IPS-20b (cell line): Measurements from ENCODE around the gene XCL2.

Experiments used
- H3K27ac ChIP-seq: one replicate; pipeline ENCODE4 v1.5.1; 2013; ENCODE audit warnings: low read length
- H3K27me3 ChIP-seq: 2 replicates; pipeline ENCODE4 v1.6.1; 2013; ENCODE audit warnings: mild to moderate bottlenecking, low read length, inconsistent platforms; ENCODE audit not compliant: insufficient read depth
- H3K36me3 ChIP-seq: 2 replicates; pipeline ENCODE4 v1.6.1; 2013; ENCODE audit warnings: low read depth, mild to moderate bottlenecking, inconsistent platforms, low read length, moderate library complexity; ENCODE audit not compliant: insufficient read depth
- H3K4me1 ChIP-seq: 2 replicates; pipeline ENCODE4 v1.6.1; 2013; ENCODE audit warnings: mild to moderate bottlenecking, control low read depth, inconsistent platforms, low read length, moderate library complexity; ENCODE audit not compliant: insufficient read depth
- H3K4me3 ChIP-seq: 2 replicates; pipeline ENCODE4 v1.5.1; 2013; ENCODE audit warnings: mild to moderate bottlenecking, low read length, inconsistent platforms
- H3K9ac ChIP-seq: 2 replicates; pipeline ENCODE4 v1.6.1; 2013; ENCODE audit warnings: low read depth, mild to moderate bottlenecking, inconsistent platforms, low read length, moderate library complexity
- H3K9me3 ChIP-seq: 2 replicates; pipeline ENCODE4 v1.6.1; 2013; ENCODE audit warnings: mild to moderate bottlenecking, low read depth, low read length, inconsistent platforms; ENCODE audit not compliant: insufficient read depth

Gene XCL2

DNA sequence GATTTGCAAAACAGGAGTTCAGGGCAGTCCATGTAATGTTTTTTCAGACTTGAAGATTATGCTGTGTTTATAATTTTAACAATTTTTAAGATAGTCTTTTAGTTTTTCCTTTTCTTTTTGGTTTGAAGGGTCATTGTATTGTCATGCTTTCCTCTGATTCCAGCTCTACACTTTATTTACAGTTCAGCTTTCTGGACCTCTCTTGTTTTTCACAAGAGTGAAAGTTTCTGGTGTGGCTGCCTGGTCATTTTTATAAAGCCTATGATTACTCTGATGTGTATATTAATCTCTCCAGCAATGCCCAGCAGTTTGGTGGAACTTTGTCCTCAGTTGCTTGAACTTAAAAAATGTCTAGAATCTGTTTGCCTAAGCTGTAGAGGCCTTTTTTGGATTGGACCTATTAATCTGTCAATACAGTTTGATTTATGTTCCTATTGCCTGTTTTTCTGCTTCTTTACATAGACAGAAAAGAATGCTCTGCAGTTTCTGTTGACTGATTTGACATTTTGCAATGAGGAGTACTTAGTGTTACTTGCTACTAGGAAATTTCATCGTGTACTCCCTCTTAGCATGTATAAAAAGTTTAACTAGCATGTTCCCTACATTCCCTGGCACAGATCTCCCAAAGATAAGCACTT, 52.2 kb downstream of the XCL2 start:
- H3K9me3 ChIP-seq = no peaks in the 10 kb centered on the region
- no peaks in the 10 kb centered on the region for H3K36me3 ChIP-seq
- H3K9ac ChIP-seq = no peak overlapping the region
- no peak overlapping the region for H3K4me3 ChIP-seq
- no peaks in the 10 kb centered on the region for H3K27me3 ChIP-seq
- no peak overlapping the region for H3K27ac ChIP-seq
- H3K4me1 ChIP-seq = no peaks in the 10 kb centered on the region
